ENCODE data around the gene COPS6.
A peak's percentile ranks its signal among the peaks of the same experiment; 100 is the strongest.

GRCh38 chr7:100049441-100050291 lies 39.1 kb upstream of the COPS6 start, which contains the start of gene ZSCAN21:
- TF ChIP-seq ZBTB7A (IDR thresholded peaks at IDR 0.05; ENCODE audit: low read depth) (no peak), EP300 (IDR thresholded peaks at IDR 0.05; ENCODE audit: borderline replicate concordance) (no peak), MAX (IDR thresholded peaks at IDR 0.05) (no peak; the same call in 1 of the 2 replicates), EGR1 (IDR thresholded peaks at IDR 0.05) (peak; percentile 27; the same call in 1 of the 2 replicates), NFIC (IDR thresholded peaks at IDR 0.05) (no peak), FOXM1 (IDR thresholded peaks at IDR 0.05; ENCODE audit: borderline replicate concordance, low read depth) (no peak), TCF12 (IDR thresholded peaks at IDR 0.05; ENCODE audit: low read depth) (no peak), REST (IDR thresholded peaks at IDR 0.05; ENCODE audit: low read depth) (no peak), TAF1 (IDR thresholded peaks at IDR 0.05; ENCODE audit: low read depth) (peak; percentile 88), YY1 (IDR thresholded peaks at IDR 0.05; ENCODE audit: low read depth) (no peak)

Measured in Ishikawa (cell line).